Measurements from ENCODE around the gene OVCH2. TPM values are rescaled to one million over a fixed set of nuclear protein-coding genes. Genes with fewer than 3 reads are reported as not detected.
A peak's percentile ranks its signal among the peaks of the same experiment; 100 is the strongest.

Gene OVCH2
- total RNA-seq, 4 donors from 2014 or later, result 6.2 to 44.0 (median 20.3) TPM

GRCh38 chr11:7671347-7672215 is 34.7 kb downstream of the OVCH2 start:
- 63% methylated on average over 9 of the region's 10 CpGs for WGBS
- no peaks in the 10 kb centered on the region for H3K9me3 ChIP-seq
- DNase-seq (ENCODE audit: low spot score in 2 of 2), result no peak
- H3K4me3 ChIP-seq, result no peak overlapping the region
- no peak for TF ChIP-seq EP300 (IDR thresholded peaks at IDR 0.05)
- TF ChIP-seq POLR2A (IDR thresholded peaks at IDR 0.05), result no peak
- no peak for TF ChIP-seq CTCF (IDR thresholded peaks at IDR 0.05)
- no peak for TF ChIP-seq POLR2AphosphoS5 (IDR thresholded peaks at IDR 0.05)
- H3K4me1 ChIP-seq, result peaks cover 32% of the 10 kb centered on the region
- H3K27ac ChIP-seq, result peak overlapping the region; percentile 8
- H3K27me3 ChIP-seq, result no peaks in the 10 kb centered on the region
- H3K36me3 ChIP-seq, result peaks cover 12% of the 10 kb centered on the region

GRCh38 chr11:7670641-7671040 is 35.6 kb downstream of the OVCH2 start:
- no peak for DNase-seq (ENCODE audit: low spot score in 2 of 2)
- H3K9me3 ChIP-seq, result no peaks in the 10 kb centered on the region
- H3K27me3 ChIP-seq, result no peaks in the 10 kb centered on the region
- H3K4me3 ChIP-seq, result no peak overlapping the region
- peaks cover 34% of the 10 kb centered on the region for H3K4me1 ChIP-seq
- WGBS, result 89% methylated on average over 4 of the region's 4 CpGs
- H3K36me3 ChIP-seq, result peaks cover 21% of the 10 kb centered on the region
- peak overlapping the region; percentile 8 for H3K27ac ChIP-seq
- TF ChIP-seq CTCF (IDR thresholded peaks at IDR 0.05) (no peak), EP300 (IDR thresholded peaks at IDR 0.05) (no peak), POLR2A (IDR thresholded peaks at IDR 0.05) (no peak), POLR2AphosphoS5 (IDR thresholded peaks at IDR 0.05) (no peak)

- H3K27ac ChIP-seq, result peak overlapping the region; percentile 69
- H3K4me3 ChIP-seq, result no peak overlapping the region
- H3K27me3 ChIP-seq, result no peaks in the 10 kb centered on the region
- peaks cover 36% of the 10 kb centered on the region for H3K36me3 ChIP-seq
- H3K4me1 ChIP-seq, result peaks cover 32% of the 10 kb centered on the region
- no peaks in the 10 kb centered on the region for H3K9me3 ChIP-seq
- no peak for TF ChIP-seq EP300 (IDR thresholded peaks at IDR 0.05)
- TF ChIP-seq POLR2A (IDR thresholded peaks at IDR 0.05), result no peak
- TF ChIP-seq POLR2AphosphoS5 (IDR thresholded peaks at IDR 0.05), result no peak
- TF ChIP-seq CTCF (IDR thresholded peaks at IDR 0.05), result no peak
- WGBS, result 53% methylated on average over 5 of the region's 5 CpGs
- DNase-seq (ENCODE audit: low spot score in 2 of 2), result no peak
Observed at GRCh38 chr11:7668911-7669310, 37.4 kb downstream of the OVCH2 start.

GRCh38 chr11:7668464-7668863 is 37.8 kb downstream of the OVCH2 start:
- peaks cover 32% of the 10 kb centered on the region for H3K4me1 ChIP-seq
- no peaks in the 10 kb centered on the region for H3K27me3 ChIP-seq
- H3K4me3 ChIP-seq, result no peak overlapping the region
- 71% methylated on average over 7 of the region's 7 CpGs for WGBS
- H3K27ac ChIP-seq, result peak overlapping the region; percentile 69
- TF ChIP-seq CTCF (IDR thresholded peaks at IDR 0.05), result no peak
- TF ChIP-seq POLR2A (IDR thresholded peaks at IDR 0.05), result no peak
- TF ChIP-seq POLR2AphosphoS5 (IDR thresholded peaks at IDR 0.05), result no peak
- TF ChIP-seq EP300 (IDR thresholded peaks at IDR 0.05), result no peak
- no peak for DNase-seq (ENCODE audit: low spot score in 2 of 2)
- no peaks in the 10 kb centered on the region for H3K9me3 ChIP-seq
- peaks cover 36% of the 10 kb centered on the region for H3K36me3 ChIP-seq

GRCh38 chr11:7667460-7667859 is 38.8 kb downstream of the OVCH2 start:
- TF ChIP-seq POLR2AphosphoS5 (IDR thresholded peaks at IDR 0.05) (no peak), EP300 (IDR thresholded peaks at IDR 0.05) (no peak), POLR2A (IDR thresholded peaks at IDR 0.05) (no peak), CTCF (IDR thresholded peaks at IDR 0.05) (no peak)
- no peak for DNase-seq (ENCODE audit: low spot score in 2 of 2)
- Histone ChIP-seq H3K27me3 (no peaks in the 10 kb centered on the region), H3K9me3 (no peaks in the 10 kb centered on the region), H3K4me1 (peaks cover 24% of the 10 kb centered on the region), H3K36me3 (peaks cover 36% of the 10 kb centered on the region), H3K4me3 (no peak overlapping the region), H3K27ac (no peak overlapping the region)
- WGBS, result 86% methylated on average over 2 of the region's 2 CpGs
